Astrocyte (in vitro differentiated cells and primary cell): Measurements from ENCODE around the gene ERVH48-1.

Experiments used
- EZH2 ChIP-seq: IDR thresholded peaks from 2 replicates; pipeline ENCODE4 v1.6.1; 2012; ENCODE audit warnings: mild to moderate bottlenecking, low read length, inconsistent platforms; ENCODE audit not compliant: insufficient read depth
- TF ChIP-seq, protein P1 (sequence below): IDR thresholded peaks from 2 replicates; pipeline ENCODE4 v1.5.1; 2011; ENCODE audit warnings: low read depth, mild to moderate bottlenecking, inconsistent platforms, low read length, moderate library complexity; ENCODE audit not compliant: insufficient read depth

DNA sequence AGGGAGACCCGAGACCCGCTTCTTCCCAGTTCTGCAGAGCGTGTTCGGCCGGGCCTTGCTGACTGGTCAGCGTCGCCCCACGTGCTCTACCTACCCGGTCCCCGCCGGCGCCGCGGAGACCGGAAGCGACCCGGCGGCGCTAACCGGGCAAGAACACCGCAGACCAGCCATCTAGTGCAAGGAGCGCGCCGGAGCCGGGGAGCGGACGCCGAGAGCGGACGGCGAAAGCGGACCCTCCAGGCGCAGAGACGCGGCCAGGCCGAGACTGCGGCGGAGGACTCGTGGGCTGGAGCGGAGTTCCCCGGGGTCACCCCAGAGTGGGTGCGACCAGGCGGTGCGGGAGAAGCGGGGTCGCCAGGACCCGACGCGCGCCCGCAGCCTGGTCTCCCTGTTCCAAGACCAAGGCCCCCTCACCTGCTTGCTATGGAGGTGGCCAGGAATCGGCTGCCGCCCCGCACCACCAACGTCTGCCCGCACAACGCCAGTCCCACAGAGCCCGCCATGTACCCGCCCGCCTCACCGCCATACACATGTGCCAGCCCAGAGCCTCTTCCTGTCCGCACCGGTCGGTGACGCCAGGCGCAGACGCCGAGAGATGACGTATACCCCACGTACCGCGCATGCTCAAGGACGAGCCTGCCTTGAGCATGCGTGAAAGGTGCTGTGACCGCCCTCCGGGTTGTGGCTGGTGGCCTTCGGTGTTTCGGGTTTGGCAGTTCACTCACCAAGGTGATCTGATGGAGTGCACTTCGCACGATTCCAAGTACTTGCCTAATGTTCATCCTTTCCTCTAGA, 46.2 kb downstream of the ERVH48-1 start, which contains the start of gene WDR4:
- TF ChIP-seq, protein P1, sequence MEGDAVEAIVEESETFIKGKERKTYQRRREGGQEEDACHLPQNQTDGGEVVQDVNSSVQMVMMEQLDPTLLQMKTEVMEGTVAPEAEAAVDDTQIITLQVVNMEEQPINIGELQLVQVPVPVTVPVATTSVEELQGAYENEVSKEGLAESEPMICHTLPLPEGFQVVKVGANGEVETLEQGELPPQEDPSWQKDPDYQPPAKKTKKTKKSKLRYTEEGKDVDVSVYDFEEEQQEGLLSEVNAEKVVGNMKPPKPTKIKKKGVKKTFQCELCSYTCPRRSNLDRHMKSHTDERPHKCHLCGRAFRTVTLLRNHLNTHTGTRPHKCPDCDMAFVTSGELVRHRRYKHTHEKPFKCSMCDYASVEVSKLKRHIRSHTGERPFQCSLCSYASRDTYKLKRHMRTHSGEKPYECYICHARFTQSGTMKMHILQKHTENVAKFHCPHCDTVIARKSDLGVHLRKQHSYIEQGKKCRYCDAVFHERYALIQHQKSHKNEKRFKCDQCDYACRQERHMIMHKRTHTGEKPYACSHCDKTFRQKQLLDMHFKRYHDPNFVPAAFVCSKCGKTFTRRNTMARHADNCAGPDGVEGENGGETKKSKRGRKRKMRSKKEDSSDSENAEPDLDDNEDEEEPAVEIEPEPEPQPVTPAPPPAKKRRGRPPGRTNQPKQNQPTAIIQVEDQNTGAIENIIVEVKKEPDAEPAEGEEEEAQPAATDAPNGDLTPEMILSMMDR: no peak
- no peak for TF ChIP-seq EZH2
